ENCODE results near the gene MTMR10. TPM values are rescaled to one million over a fixed set of nuclear protein-coding genes. Genes with fewer than 3 reads are reported as not detected.

The MTMR10 gene
- total RNA-seq, 1 experiment from 2014 or later, result 23.2 TPM

- Mint-ChIP-seq H3K4me3 (no peak overlapping the region), H3K27ac (no peak overlapping the region), H3K27me3 (ENCODE audit: low read depth) (no peaks in the 10 kb centered on the region), H3K36me3 (ENCODE audit: insufficient read depth in 1 of 3, low read depth in 3 of 3) (peaks cover 15 to 76% (median 70%) of the 10 kb centered on the region in 3 experiments), H3K9me3 (no peaks in the 10 kb centered on the region), H3K4me1 (no peaks in the 10 kb centered on the region)
- Histone ChIP-seq H2BK12ac (ENCODE audit: insufficient read length, low read depth, low read length) (no peak overlapping the region), H3K79me2 (ENCODE audit: insufficient read depth, low read length) (no peaks in the 10 kb centered on the region), H3K4me2 (ENCODE audit: insufficient read depth, insufficient read length, low read length) (no peak overlapping the region), H4K20me1 (ENCODE audit: control insufficient read depth, insufficient read depth, insufficient read length) (no peaks in the 10 kb centered on the region), H3K56ac (ENCODE audit: insufficient read length, low read depth, low read length) (no peak overlapping the region), H4K91ac (ENCODE audit: insufficient read length, low read depth, low read length) (no peak overlapping the region), H2BK120ac (ENCODE audit: low read depth, low read length, poor library complexity, severe bottlenecking) (no peak overlapping the region), H3K27me3 (ENCODE audit: insufficient read depth, low read length) (no peaks in the 10 kb centered on the region), H2BK20ac (ENCODE audit: low read depth, low read length, poor library complexity, severe bottlenecking) (no peak overlapping the region), H3K23ac (ENCODE audit: insufficient read length, low read depth, low read length) (no peak overlapping the region), H4K5ac (ENCODE audit: insufficient read length, low read depth, low read length) (no peak overlapping the region), H3K79me1 (ENCODE audit: insufficient read depth, low read depth, low read length, poor library complexity, severe bottlenecking) (no peaks in the 10 kb centered on the region), H3K14ac (ENCODE audit: insufficient read depth, low read length) (no peak overlapping the region), H4K8ac (replicated peaks; ENCODE audit: insufficient read length, low read depth, low read length) (no peak overlapping the region), H3T11ph (ENCODE audit: low read length) (no peak overlapping the region), H2BK15ac (ENCODE audit: low read depth, low read length) (no peak overlapping the region), H2AFZ (ENCODE audit: low read length) (no peak overlapping the region), H3K27ac (ENCODE audit: insufficient read length, low read depth, low read length) (no peak overlapping the region), H3K4ac (ENCODE audit: low read depth, low read length) (no peak overlapping the region), H2AK5ac (ENCODE audit: insufficient read length, low read length) (no peak overlapping the region), H3K9me3 (ENCODE audit: control insufficient read depth, low read depth, low read length) (no peaks in the 10 kb centered on the region), H2BK5ac (ENCODE audit: insufficient read length, low read length) (no peak overlapping the region), H3K4me1 (ENCODE audit: insufficient read depth, low read length) (no peaks in the 10 kb centered on the region), H3K23me2 (ENCODE audit: insufficient read length, low read depth, low read length, poor library complexity, severe bottlenecking) (no peaks in the 10 kb centered on the region), H3K9ac (ENCODE audit: extremely low read depth, insufficient read length, low read length) (no peak overlapping the region), H3K18ac (ENCODE audit: insufficient read length, low read depth, low read length) (no peak overlapping the region)
- TF ChIP-seq CTCF (conservative IDR thresholded peaks at IDR 0.05), result no peak
- no CpG with 5 or more reads among the region's 7 CpGs for WGBS (ENCODE audit: extremely low coverage, insufficient read length, low lambda C conversion rate)
- DNase-seq, result no peak
Observed at GRCh38 chr15:30939161-30939560, 52.3 kb downstream of the MTMR10 start.

Measured in H9 (cell line).